ENCODE measurements around the gene GNAL. TPM values are rescaled to one million over a fixed set of nuclear protein-coding genes. Genes with fewer than 3 reads are reported as not detected.

GNAL gene
- total RNA-seq, 1 experiment from 2014 or later, result 24.0 TPM

GRCh38 chr18:11696451-11696850 lies 7.4 kb downstream of the GNAL start:
- H3K9me3 ChIP-seq (ENCODE audit: control insufficient read depth, low read depth, low read length), result no peaks in the 10 kb centered on the region
- H3K4me2 ChIP-seq (ENCODE audit: insufficient read depth, insufficient read length, low read length), result no peak overlapping the region
- H3K4ac ChIP-seq (ENCODE audit: low read depth, low read length), result no peak overlapping the region
- no peak overlapping the region for H3K27ac ChIP-seq (ENCODE audit: insufficient read length, low read depth, low read length)
- no peaks in the 10 kb centered on the region for H3K36me3 Mint-ChIP-seq (ENCODE audit: insufficient read depth in 1 of 3, low read depth in 3 of 3)
- no peak overlapping the region for H4K8ac ChIP-seq (replicated peaks; ENCODE audit: insufficient read length, low read depth, low read length)
- H3K4me3 Mint-ChIP-seq, result no peak overlapping the region
- no peak overlapping the region for H3K9ac ChIP-seq (ENCODE audit: extremely low read depth, insufficient read length, low read length)
- peaks cover 9 to 22% of the 10 kb centered on the region in 2 experiments for H3K4me1 Mint-ChIP-seq
- H3K18ac ChIP-seq (ENCODE audit: insufficient read length, low read depth, low read length), result no peak overlapping the region
- no peaks in the 10 kb centered on the region for H3K79me2 ChIP-seq (ENCODE audit: insufficient read depth, low read length)
- no peak overlapping the region for H2BK15ac ChIP-seq (ENCODE audit: low read depth, low read length)
- no peaks in the 10 kb centered on the region for H3K9me3 Mint-ChIP-seq
- no peak for TF ChIP-seq CTCF (conservative IDR thresholded peaks at IDR 0.05)
- no peak overlapping the region for H2BK120ac ChIP-seq (ENCODE audit: low read depth, low read length, poor library complexity, severe bottlenecking)
- H2BK12ac ChIP-seq (ENCODE audit: insufficient read length, low read depth, low read length), result no peak overlapping the region
- H3K23me2 ChIP-seq (ENCODE audit: insufficient read length, low read depth, low read length, poor library complexity, severe bottlenecking), result no peaks in the 10 kb centered on the region
- no peaks in the 10 kb centered on the region for H3K79me1 ChIP-seq (ENCODE audit: insufficient read depth, low read depth, low read length, poor library complexity, severe bottlenecking)
- H2AFZ ChIP-seq (ENCODE audit: low read length), result no peak overlapping the region
- H3T11ph ChIP-seq (ENCODE audit: low read length), result no peak overlapping the region
- no peak overlapping the region; a peak in 1 of 7 replicates for H3K27ac Mint-ChIP-seq
- H3K14ac ChIP-seq (ENCODE audit: insufficient read depth, low read length), result no peak overlapping the region
- no peak for DNase-seq
- WGBS (ENCODE audit: extremely low coverage, insufficient read length, low lambda C conversion rate), result no CpG with 5 or more reads among the region's 7 CpGs
- H4K20me1 ChIP-seq (ENCODE audit: control insufficient read depth, insufficient read depth, insufficient read length), result no peaks in the 10 kb centered on the region
- no peak overlapping the region for H3K23ac ChIP-seq (ENCODE audit: insufficient read length, low read depth, low read length)
- H2BK20ac ChIP-seq (ENCODE audit: low read depth, low read length, poor library complexity, severe bottlenecking), result no peak overlapping the region
- H4K91ac ChIP-seq (ENCODE audit: insufficient read length, low read depth, low read length), result no peak overlapping the region
- no peaks in the 10 kb centered on the region for H3K4me1 ChIP-seq (ENCODE audit: insufficient read depth, low read length)
- no peak overlapping the region for H3K56ac ChIP-seq (ENCODE audit: insufficient read length, low read depth, low read length)
- no peak overlapping the region for H4K5ac ChIP-seq (ENCODE audit: insufficient read length, low read depth, low read length)
- H3K27me3 ChIP-seq (ENCODE audit: insufficient read depth, low read length), result no peaks in the 10 kb centered on the region
- H2AK5ac ChIP-seq (ENCODE audit: insufficient read length, low read length), result no peak overlapping the region
- no peak overlapping the region for H2BK5ac ChIP-seq (ENCODE audit: insufficient read length, low read length)
- H3K27me3 Mint-ChIP-seq (ENCODE audit: low read depth), result peaks cover 9% of the 10 kb centered on the region
